K562 (cell line): ENCODE measurements around the gene RBM4B. TPM values are rescaled to one million over a fixed set of nuclear protein-coding genes. Genes with fewer than 3 reads are reported as not detected.

Experiments used
- EP400 ChIP-seq: fragments of 450-650 bp; IDR thresholded peaks from 2 replicates; pipeline ENCODE4 v1.6.1; 2017; ENCODE audit warnings: antibody characterized with exemption, mild to moderate bottlenecking, moderate library complexity
- GMEB1 ChIP-seq: fragments of 250-450 bp; sonication (Bioruptor Pico); IDR thresholded peaks from 2 replicates; pipeline ENCODE4 v1.4.0; 2020; ENCODE audit warnings: mild to moderate bottlenecking
- KLF13 ChIP-seq: fragments of 450-650 bp; IDR thresholded peaks from 2 replicates; pipeline ENCODE4 v1.6.1; 2016; ENCODE audit warnings: missing genetic modification characterization, low read depth, mild to moderate bottlenecking, missing compliant biosample characterization, moderate library complexity, borderline replicate concordance
- PHF21A ChIP-seq: fragments of 450-650 bp; IDR thresholded peaks from 2 replicates; pipeline ENCODE4 v1.6.1; 2017; ENCODE audit warnings: low read depth, borderline replicate concordance
- RBM25 ChIP-seq: fragments of 200-400 bp; formaldehyde crosslinking; IDR thresholded peaks from 2 replicates; pipeline ENCODE4 v1.6.1; 2018; ENCODE audit warnings: low read length, low read depth, moderate library complexity; ENCODE audit not compliant: severe bottlenecking
- RCOR1 ChIP-seq, 2 experiments: IDR thresholded peaks; 2 replicates each; pipeline ENCODE4 v1.6.1; 2012; ENCODE audit warnings: low read depth in 2 of 2, low read length in 2 of 2, borderline replicate concordance in 1 of 2, improper control_type of control experiment in 1 of 2
- SMAD4 ChIP-seq: fragments of 250-450 bp; sonication (Bioruptor Pico); conservative IDR thresholded peaks from 2 replicates; pipeline ENCODE4 v1.8.0; 2021; ENCODE audit warnings: inconsistent platforms, mild to moderate bottlenecking, moderate library complexity
- ZNF583 ChIP-seq: fragments of 250-450 bp; sonication (Bioruptor Pico); IDR thresholded peaks from 2 replicates; pipeline ENCODE4 v1.4.0; 2020
- polyA plus RNA-seq, 8 experiments: library from polyadenylated mRNA; depleted of rRNA in 4 of 8; stranded (reverse) in 5 of 8; unstranded in 3 of 8; fragments of >200 nt; fragmentation: Nextera tagmentation in 2 of 8; fragmentation: Illumina TruSeq in 1 of 8; extraction: Ambion mirVana in 2 of 8; extraction: Trizol in 1 of 8; gene quantifications; 2 replicates each; pipeline versions ENCODE4 v1.2.1 to v1.2.3, GENCODE V29; 2011 to 2014; ENCODE audit warnings: inconsistent platforms in 1 of 8, missing spikeins in 1 of 8
- total RNA-seq, 7 experiments: library from RNA; depleted of rRNA in 6 of 7; stranded (reverse); fragments of >200 nt in 6 of 7; fragmentation: Illumina TruSeq in 2 of 7; extraction: Trizol in 2 of 7; gene quantifications; 2 replicates each; pipeline versions ENCODE4 v1.2.1 to v1.2.3, GENCODE V29; 2011 to 2021; ENCODE audit warnings: low replicate concordance in 1 of 7
- TF ChIP-seq, protein P1 (sequence below): fragments of 200-600 bp; sonication (generic); IDR thresholded peaks from one replicate; pipeline ENCODE4 v1.6.1; 2012; ENCODE audit warnings: mild to moderate bottlenecking, low read depth, low read length, inconsistent platforms
- TF ChIP-seq, protein P2 (sequence below): fragments of 450-650 bp; IDR thresholded peaks from 2 replicates; pipeline ENCODE4 v1.6.1; 2016

RBM4B gene
- total and polyA plus RNA-seq, 9 of the 15 experiments (the other 6 are each of a cell fraction or from before 2014, with no cell fraction given) = 14.6 to 39.9 (median 23.3) TPM

DNA sequence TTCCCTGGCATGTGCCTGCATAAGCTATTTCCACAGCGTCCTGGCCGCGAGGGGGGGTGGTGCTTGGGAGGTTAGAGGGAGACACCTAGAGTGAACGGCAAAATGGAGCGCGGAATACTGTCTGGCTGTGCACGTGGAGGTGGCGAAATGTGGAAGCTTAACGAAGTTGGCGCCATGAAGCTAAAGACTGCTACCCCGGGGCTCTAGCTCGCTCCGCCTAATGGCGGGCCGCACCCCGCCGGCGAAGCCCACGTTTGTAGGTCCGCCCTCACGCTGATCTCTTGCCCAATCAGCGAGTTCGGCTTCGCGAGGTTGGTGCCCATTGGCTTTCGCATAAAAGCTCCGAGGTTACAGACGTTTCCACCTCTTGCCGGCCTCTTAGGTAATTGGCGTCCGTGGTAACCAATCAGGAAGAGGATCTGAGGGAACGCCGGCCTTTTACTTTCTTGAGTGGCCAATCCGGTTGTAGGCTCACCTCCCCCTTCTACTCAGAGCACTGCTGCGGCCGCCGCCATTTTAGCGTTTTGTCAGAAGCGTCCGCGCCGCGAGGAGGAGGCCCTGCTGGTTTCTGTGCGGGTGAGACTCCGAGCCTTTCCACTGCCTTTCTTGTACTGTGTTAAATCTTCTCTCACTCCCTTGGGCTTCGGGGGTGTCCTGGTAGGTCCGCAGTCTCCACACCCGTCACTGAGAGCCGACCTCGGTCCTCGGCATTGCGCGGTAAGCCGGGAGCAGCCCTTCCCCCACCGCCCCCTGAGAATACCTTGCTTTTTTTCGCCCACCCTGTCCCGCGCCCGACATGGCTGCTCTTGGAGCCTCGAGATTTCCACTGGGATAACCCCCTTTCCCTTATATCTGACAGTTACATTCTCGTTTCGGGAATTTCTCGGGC, 39.3 kb downstream of the RBM4B start, which contains the start of gene RBM4 (continued):
- TF ChIP-seq, protein P1, sequence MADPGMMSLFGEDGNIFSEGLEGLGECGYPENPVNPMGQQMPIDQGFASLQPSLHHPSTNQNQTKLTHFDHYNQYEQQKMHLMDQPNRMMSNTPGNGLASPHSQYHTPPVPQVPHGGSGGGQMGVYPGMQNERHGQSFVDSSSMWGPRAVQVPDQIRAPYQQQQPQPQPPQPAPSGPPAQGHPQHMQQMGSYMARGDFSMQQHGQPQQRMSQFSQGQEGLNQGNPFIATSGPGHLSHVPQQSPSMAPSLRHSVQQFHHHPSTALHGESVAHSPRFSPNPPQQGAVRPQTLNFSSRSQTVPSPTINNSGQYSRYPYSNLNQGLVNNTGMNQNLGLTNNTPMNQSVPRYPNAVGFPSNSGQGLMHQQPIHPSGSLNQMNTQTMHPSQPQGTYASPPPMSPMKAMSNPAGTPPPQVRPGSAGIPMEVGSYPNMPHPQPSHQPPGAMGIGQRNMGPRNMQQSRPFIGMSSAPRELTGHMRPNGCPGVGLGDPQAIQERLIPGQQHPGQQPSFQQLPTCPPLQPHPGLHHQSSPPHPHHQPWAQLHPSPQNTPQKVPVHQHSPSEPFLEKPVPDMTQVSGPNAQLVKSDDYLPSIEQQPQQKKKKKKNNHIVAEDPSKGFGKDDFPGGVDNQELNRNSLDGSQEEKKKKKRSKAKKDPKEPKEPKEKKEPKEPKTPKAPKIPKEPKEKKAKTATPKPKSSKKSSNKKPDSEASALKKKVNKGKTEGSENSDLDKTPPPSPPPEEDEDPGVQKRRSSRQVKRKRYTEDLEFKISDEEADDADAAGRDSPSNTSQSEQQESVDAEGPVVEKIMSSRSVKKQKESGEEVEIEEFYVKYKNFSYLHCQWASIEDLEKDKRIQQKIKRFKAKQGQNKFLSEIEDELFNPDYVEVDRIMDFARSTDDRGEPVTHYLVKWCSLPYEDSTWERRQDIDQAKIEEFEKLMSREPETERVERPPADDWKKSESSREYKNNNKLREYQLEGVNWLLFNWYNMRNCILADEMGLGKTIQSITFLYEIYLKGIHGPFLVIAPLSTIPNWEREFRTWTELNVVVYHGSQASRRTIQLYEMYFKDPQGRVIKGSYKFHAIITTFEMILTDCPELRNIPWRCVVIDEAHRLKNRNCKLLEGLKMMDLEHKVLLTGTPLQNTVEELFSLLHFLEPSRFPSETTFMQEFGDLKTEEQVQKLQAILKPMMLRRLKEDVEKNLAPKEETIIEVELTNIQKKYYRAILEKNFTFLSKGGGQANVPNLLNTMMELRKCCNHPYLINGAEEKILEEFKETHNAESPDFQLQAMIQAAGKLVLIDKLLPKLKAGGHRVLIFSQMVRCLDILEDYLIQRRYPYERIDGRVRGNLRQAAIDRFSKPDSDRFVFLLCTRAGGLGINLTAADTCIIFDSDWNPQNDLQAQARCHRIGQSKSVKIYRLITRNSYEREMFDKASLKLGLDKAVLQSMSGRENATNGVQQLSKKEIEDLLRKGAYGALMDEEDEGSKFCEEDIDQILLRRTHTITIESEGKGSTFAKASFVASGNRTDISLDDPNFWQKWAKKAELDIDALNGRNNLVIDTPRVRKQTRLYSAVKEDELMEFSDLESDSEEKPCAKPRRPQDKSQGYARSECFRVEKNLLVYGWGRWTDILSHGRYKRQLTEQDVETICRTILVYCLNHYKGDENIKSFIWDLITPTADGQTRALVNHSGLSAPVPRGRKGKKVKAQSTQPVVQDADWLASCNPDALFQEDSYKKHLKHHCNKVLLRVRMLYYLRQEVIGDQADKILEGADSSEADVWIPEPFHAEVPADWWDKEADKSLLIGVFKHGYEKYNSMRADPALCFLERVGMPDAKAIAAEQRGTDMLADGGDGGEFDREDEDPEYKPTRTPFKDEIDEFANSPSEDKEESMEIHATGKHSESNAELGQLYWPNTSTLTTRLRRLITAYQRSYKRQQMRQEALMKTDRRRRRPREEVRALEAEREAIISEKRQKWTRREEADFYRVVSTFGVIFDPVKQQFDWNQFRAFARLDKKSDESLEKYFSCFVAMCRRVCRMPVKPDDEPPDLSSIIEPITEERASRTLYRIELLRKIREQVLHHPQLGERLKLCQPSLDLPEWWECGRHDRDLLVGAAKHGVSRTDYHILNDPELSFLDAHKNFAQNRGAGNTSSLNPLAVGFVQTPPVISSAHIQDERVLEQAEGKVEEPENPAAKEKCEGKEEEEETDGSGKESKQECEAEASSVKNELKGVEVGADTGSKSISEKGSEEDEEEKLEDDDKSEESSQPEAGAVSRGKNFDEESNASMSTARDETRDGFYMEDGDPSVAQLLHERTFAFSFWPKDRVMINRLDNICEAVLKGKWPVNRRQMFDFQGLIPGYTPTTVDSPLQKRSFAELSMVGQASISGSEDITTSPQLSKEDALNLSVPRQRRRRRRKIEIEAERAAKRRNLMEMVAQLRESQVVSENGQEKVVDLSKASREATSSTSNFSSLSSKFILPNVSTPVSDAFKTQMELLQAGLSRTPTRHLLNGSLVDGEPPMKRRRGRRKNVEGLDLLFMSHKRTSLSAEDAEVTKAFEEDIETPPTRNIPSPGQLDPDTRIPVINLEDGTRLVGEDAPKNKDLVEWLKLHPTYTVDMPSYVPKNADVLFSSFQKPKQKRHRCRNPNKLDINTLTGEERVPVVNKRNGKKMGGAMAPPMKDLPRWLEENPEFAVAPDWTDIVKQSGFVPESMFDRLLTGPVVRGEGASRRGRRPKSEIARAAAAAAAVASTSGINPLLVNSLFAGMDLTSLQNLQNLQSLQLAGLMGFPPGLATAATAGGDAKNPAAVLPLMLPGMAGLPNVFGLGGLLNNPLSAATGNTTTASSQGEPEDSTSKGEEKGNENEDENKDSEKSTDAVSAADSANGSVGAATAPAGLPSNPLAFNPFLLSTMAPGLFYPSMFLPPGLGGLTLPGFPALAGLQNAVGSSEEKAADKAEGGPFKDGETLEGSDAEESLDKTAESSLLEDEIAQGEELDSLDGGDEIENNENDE = peak; percentile 5
- TF ChIP-seq, protein P2, sequence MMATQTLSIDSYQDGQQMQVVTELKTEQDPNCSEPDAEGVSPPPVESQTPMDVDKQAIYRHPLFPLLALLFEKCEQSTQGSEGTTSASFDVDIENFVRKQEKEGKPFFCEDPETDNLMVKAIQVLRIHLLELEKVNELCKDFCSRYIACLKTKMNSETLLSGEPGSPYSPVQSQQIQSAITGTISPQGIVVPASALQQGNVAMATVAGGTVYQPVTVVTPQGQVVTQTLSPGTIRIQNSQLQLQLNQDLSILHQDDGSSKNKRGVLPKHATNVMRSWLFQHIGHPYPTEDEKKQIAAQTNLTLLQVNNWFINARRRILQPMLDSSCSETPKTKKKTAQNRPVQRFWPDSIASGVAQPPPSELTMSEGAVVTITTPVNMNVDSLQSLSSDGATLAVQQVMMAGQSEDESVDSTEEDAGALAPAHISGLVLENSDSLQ = peak; percentile 99
- TF ChIP-seq ZNF583 (CRISPR knock-in tag) (0 out of 2 replicates have a peak, but pooled peaks have one; percentile 42), GMEB1 (CRISPR knock-in tag) (peak; percentile 38; the same call in 1 of the 2 replicates), RCOR1 (IDR thresholded peaks at IDR 0.05; ENCODE audit: borderline replicate concordance in 1 of 2, low read depth in 2 of 2, low read length in 2 of 2) (no peak), EP400 (peak; percentile 96), PHF21A (peak; percentile 53; the same call in 1 of the 2 replicates), SMAD4 (peak; percentile 63), RBM25 (peak; percentile 93), KLF13 (tag) (no peak)
